Measurements from ENCODE around the gene PUM1. TPM values are rescaled to one million over a fixed set of nuclear protein-coding genes. Genes with fewer than 3 reads are reported as not detected.

Gene PUM1
- total RNA-seq, 4 donors from 2014 or later: 71.7 to 112 (median 83.0) TPM

GRCh38 chr1:30919025-30919881 lies 146.3 kb downstream of the PUM1 start:
- no peak for DNase-seq (ENCODE audit: extremely low spot score)
- H3K27me3 ChIP-seq: no peaks in the 10 kb centered on the region
- WGBS: 60% methylated on average over 10 of the region's 10 CpGs
- no peaks in the 10 kb centered on the region for H3K9me3 ChIP-seq
- no peak for TF ChIP-seq EP300 (IDR thresholded peaks at IDR 0.05)
- TF ChIP-seq CTCF (IDR thresholded peaks at IDR 0.05): no peak
- TF ChIP-seq POLR2AphosphoS5 (IDR thresholded peaks at IDR 0.05): no peak
- TF ChIP-seq POLR2A (IDR thresholded peaks at IDR 0.05; ENCODE audit: low read depth): no peak
- no peaks in the 10 kb centered on the region for H3K36me3 ChIP-seq
- H3K4me3 ChIP-seq: no peak overlapping the region
- no peak overlapping the region for H3K27ac ChIP-seq (replicated peaks in 1 of 4)
- intact Hi-C loops (cut with DNase I): no loop called here
- no peaks in the 10 kb centered on the region for H3K4me1 ChIP-seq

DNA sequence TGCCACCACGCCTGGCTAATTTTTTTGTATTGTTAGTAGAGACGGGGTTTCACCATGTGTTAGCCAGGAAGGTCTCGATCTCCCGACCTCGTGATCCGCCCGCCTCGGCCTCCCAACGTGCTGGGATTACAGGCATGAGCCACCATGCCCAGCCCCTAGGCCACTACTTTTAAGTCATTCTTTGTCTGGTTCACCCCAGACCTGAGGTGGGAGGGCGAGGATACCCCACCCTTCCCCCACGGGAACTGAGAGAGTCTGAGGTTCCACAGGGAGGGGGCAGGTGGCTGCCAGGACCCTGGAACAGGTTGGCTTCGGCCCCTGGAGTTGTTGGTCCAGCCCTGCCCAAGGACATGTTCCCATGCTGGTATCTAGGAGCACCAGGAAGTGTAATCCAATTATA lies 149.2 kb downstream of the PUM1 start:
- no peaks in the 10 kb centered on the region for H3K36me3 ChIP-seq
- H3K4me1 ChIP-seq: peaks cover 0 to 6% (median 3%) of the 10 kb centered on the region in 4 donors
- TF ChIP-seq POLR2A (IDR thresholded peaks at IDR 0.05; ENCODE audit: low read depth) (no peak), CTCF (IDR thresholded peaks at IDR 0.05) (no peak), POLR2AphosphoS5 (IDR thresholded peaks at IDR 0.05) (no peak), EP300 (IDR thresholded peaks at IDR 0.05) (no peak)
- H3K4me3 ChIP-seq: no peak overlapping the region
- H3K27me3 ChIP-seq: no peaks in the 10 kb centered on the region
- DNase-seq (ENCODE audit: extremely low spot score): no peak
- no peak overlapping the region for H3K27ac ChIP-seq (replicated peaks in 1 of 4)
- 89% methylated on average over 12 of the region's 12 CpGs for WGBS
- H3K9me3 ChIP-seq: no peaks in the 10 kb centered on the region
- intact Hi-C loops (cut with DNase I): no loop called here

DNA sequence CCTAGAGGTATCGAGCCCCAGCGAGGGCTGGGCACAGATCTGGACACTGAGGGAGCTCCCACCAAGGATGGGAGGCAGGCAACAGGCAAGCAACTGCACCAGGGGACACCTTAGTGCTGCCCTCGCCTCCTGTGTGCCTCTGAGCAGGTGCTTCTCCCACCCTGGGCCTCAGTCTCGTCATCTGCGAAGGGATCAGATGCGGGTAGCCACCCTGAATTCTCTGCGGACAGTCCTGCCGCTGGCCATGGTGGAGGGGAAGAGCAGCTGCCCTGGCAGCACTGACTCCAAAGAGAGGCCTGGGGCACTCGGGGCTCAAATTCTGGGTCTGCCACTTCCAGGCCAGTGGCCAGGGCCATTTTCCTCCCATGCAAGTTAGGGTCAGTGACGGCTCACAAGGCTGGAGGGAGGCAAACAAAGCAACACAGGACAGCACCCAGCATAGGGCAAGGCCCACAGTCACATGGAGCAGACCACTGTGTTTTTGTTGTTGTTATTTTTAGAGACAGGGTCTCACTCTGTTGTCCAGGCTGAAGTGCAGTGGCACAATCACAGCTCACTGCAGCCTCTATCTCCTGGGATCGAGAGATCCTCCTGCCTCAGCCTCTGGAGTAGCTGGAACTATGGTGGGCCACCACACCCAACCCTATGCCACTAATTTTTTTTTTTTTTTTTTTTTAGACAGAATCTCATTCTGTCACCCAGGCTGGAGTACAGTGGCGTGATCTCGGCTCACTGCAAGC lies 149.9 kb downstream of the PUM1 start:
- Histone ChIP-seq H3K4me1 (peaks cover 4 to 13% (median 9%) of the 10 kb centered on the region in 4 donors), H3K27ac (replicated peaks in 1 of 4) (no peak overlapping the region), H3K36me3 (no peaks in the 10 kb centered on the region), H3K9me3 (no peaks in the 10 kb centered on the region), H3K27me3 (no peaks in the 10 kb centered on the region), H3K4me3 (no peak overlapping the region)
- DNase-seq (ENCODE audit: extremely low spot score): no peak
- TF ChIP-seq CTCF (IDR thresholded peaks at IDR 0.05) (no peak), POLR2A (IDR thresholded peaks at IDR 0.05; ENCODE audit: low read depth) (no peak), POLR2AphosphoS5 (IDR thresholded peaks at IDR 0.05) (no peak), EP300 (IDR thresholded peaks at IDR 0.05) (no peak)
- WGBS: 94% methylated on average over 7 of the region's 13 CpGs
- intact Hi-C loops (cut with DNase I): no loop called here

GRCh38 chr1:30914931-30915330 lies 150.6 kb downstream of the PUM1 start:
- H3K36me3 ChIP-seq: no peaks in the 10 kb centered on the region
- no peaks in the 10 kb centered on the region for H3K27me3 ChIP-seq
- 85% methylated on average over 4 of the region's 4 CpGs for WGBS
- H3K9me3 ChIP-seq: no peaks in the 10 kb centered on the region
- peaks cover 4 to 15% (median 10%) of the 10 kb centered on the region in 4 donors for H3K4me1 ChIP-seq
- intact Hi-C loops (cut with DNase I): loop anchor here (5.0 kb wide), 1 partner anchor 133 kb away; no protein-coding TSS in a partner anchor
- no peak overlapping the region for H3K27ac ChIP-seq (replicated peaks in 1 of 4)
- TF ChIP-seq POLR2AphosphoS5 (IDR thresholded peaks at IDR 0.05): no peak
- TF ChIP-seq CTCF (IDR thresholded peaks at IDR 0.05): no peak
- TF ChIP-seq POLR2A (IDR thresholded peaks at IDR 0.05; ENCODE audit: low read depth): no peak
- no peak for TF ChIP-seq EP300 (IDR thresholded peaks at IDR 0.05)
- H3K4me3 ChIP-seq: no peak overlapping the region
- no peak for DNase-seq (ENCODE audit: extremely low spot score)

All from esophagus muscularis mucosa (tissue), 4 donors.